ENCODE data around the gene ARRDC5.
"Not testable (repeated sequence)": the region's sequence is repeated elsewhere in the genome, so short reads cannot be mapped to it uniquely, and the experiment has no call there.

ARRDC5 gene

GRCh38 chr19:4867534-4868285 lies 35.0 kb downstream of the ARRDC5 start, which contains the start of gene PLIN3:
PLIN3 (minus strand) TSS chr19:4867667; CDS start chr19:4861394, 6,273 bp downstream.
- DNase-seq: peak; percentile 90

- peak; percentile 54 for DNase-seq
These were observed 35.9 kb downstream of the ARRDC5 start for GRCh38 chr19:4866595-4867424.

GRCh38 chr19:4861147-4861546 lies 41.5 kb downstream of the ARRDC5 start:
- DNase-seq: no peak

GRCh38 chr19:4859697-4860096 lies 43.0 kb downstream of the ARRDC5 start:
- no peak for DNase-seq

- not testable (repeated sequence) for DNase-seq
These were observed 46.2 kb downstream of the ARRDC5 start for GRCh38 chr19:4856468-4856867.

GRCh38 chr19:4853506-4853905 lies 49.2 kb downstream of the ARRDC5 start:
- not testable (repeated sequence) for DNase-seq

- no peak for DNase-seq
These were observed 50.2 kb downstream of the ARRDC5 start for GRCh38 chr19:4852484-4852883.

- DNase-seq: peak; percentile 80
These were observed 51.0 kb downstream of the ARRDC5 start for GRCh38 chr19:4851551-4852290.

- DNase-seq: no peak
These were observed 53.7 kb downstream of the ARRDC5 start for GRCh38 chr19:4849019-4849418.

- DNase-seq: no peak
These were observed 55.3 kb downstream of the ARRDC5 start for GRCh38 chr19:4847190-4847973.

- not testable (repeated sequence) for DNase-seq
These were observed 56.7 kb downstream of the ARRDC5 start for GRCh38 chr19:4845975-4846374.

GRCh38 chr19:4844348-4845179 lies 58.1 kb downstream of the ARRDC5 start:
- DNase-seq: no peak

GRCh38 chr19:4843647-4843965 lies 59.1 kb downstream of the ARRDC5 start:
- no peak for DNase-seq

All from activated naive CD4-positive, alpha-beta T cell treated with Interleukin-2 at 50 U/mL for 16 hours (primary cell).